H1 (cell line): Measurements from ENCODE around the gene PPP2R2B. TPM values are rescaled to one million over a fixed set of nuclear protein-coding genes. Genes with fewer than 3 reads are reported as not detected.

Experiments
- CTCF ChIA-PET: fragments of 300-600 bp; sonication (Branson Sonifier 250); formaldehyde crosslinking; loops from one replicate; lab custom pipeline; 2021; ENCODE audit not compliant: partially characterized antibody; lab: Charles Lee
- POLR2A ChIA-PET: fragments of 300-600 bp; sonication (Branson Sonifier 250); formaldehyde crosslinking; loops from one replicate; lab custom pipeline; 2021; ENCODE audit warnings: inconsistent platforms; ENCODE audit not compliant: partially characterized antibody; lab: Charles Lee
- DNase-seq, 2 experiments: peaks; one replicate each; pipeline versions ENCODE4 v3.0.0 to v3.0.0-alpha.2; 2010 to 2022; ENCODE audit warnings: low spot score in 2 of 2, low read depth in 1 of 2, mixed read lengths in 1 of 2
- FAIRE-seq: peaks from 2 replicates; lab custom pipeline; 2011; peaks lifted over from hg19 to GRCh38; lab: Jason Lieb, UNC
- H2AFZ ChIP-seq: 2 replicates; pipeline ENCODE4 v1.8.1; 2012; ENCODE audit warnings: low read length, inconsistent platforms
- H2AK5ac ChIP-seq: 2 replicates; pipeline ENCODE4 v1.6.1; 2013; ENCODE audit warnings: low read depth, low read length
- H2BK120ac ChIP-seq: replicated peaks from 2 replicates; pipeline ENCODE3; 2013; ENCODE audit warnings: low read depth, low read length, inconsistent platforms
- H2BK12ac ChIP-seq: 2 replicates; pipeline ENCODE4 v1.6.1; 2013; ENCODE audit warnings: low read depth, low read length
- H2BK15ac ChIP-seq: 2 replicates; pipeline ENCODE4 v1.6.1; 2013; ENCODE audit warnings: low read length
- H2BK20ac ChIP-seq: 2 replicates; pipeline ENCODE4 v1.6.1; 2013; ENCODE audit warnings: low read length
- H2BK5ac ChIP-seq: 2 replicates; pipeline ENCODE4 v1.6.1; 2013; ENCODE audit warnings: low read depth, low read length
- H3K14ac ChIP-seq: 2 replicates; pipeline ENCODE4 v1.6.1; 2013; ENCODE audit warnings: inconsistent platforms; ENCODE audit not compliant: insufficient read length
- H3K18ac ChIP-seq: 2 replicates; pipeline ENCODE4 v1.6.1; 2013; ENCODE audit warnings: low read length; ENCODE audit errors: extremely low read depth
- H3K23ac ChIP-seq: 2 replicates; pipeline ENCODE4 v1.6.1; 2013; ENCODE audit warnings: inconsistent platforms; ENCODE audit not compliant: insufficient read length
- H3K23me2 ChIP-seq: 2 replicates; pipeline ENCODE4 v1.6.1; 2013; ENCODE audit warnings: low read depth, low read length
- H3K27ac ChIP-seq: 2 replicates; pipeline ENCODE4 v1.6.1; 2011; ENCODE audit warnings: low read depth, low read length, inconsistent platforms
- H3K27me3 ChIP-seq, 4 experiments: replicated peaks in 1 of 4; 1 replicate in 1 of 4; 2 replicates in 3 of 4; pipeline versions ENCODE4 v1.6.1 to v1.8.1; 2011 to 2013; ENCODE audit warnings: low read length in 3 of 4, mild to moderate bottlenecking in 3 of 4, inconsistent platforms in 2 of 4, mixed read lengths in 2 of 4, moderate library complexity in 1 of 4; ENCODE audit not compliant: control insufficient read depth in 3 of 4, insufficient read depth in 3 of 4; ENCODE audit errors: extremely low read depth in 1 of 4
- H3K36me3 ChIP-seq, 4 experiments: 2 replicates each; pipeline versions ENCODE4 v1.6.1 to v1.8.1; 2011 to 2013; ENCODE audit warnings: mild to moderate bottlenecking in 4 of 4, low read length in 3 of 4, moderate library complexity in 2 of 4, control low read depth in 1 of 4, inconsistent platforms in 1 of 4; ENCODE audit not compliant: insufficient read depth in 4 of 4, control insufficient read depth in 2 of 4
- H3K4ac ChIP-seq: replicated peaks from 2 replicates; pipeline ENCODE3; 2013; ENCODE audit warnings: low read length, low read depth, mixed read lengths, inconsistent platforms; ENCODE audit not compliant: insufficient read length
- H3K4me1 ChIP-seq, 4 experiments: replicated peaks in 1 of 4; 1 replicate in 1 of 4; 2 replicates in 3 of 4; pipeline versions ENCODE4 v1.6.1 to v1.8.1; 2011 to 2013; ENCODE audit warnings: low read length in 3 of 4, inconsistent platforms in 2 of 4, mixed read lengths in 1 of 4; ENCODE audit not compliant: insufficient read depth in 4 of 4, control insufficient read depth in 3 of 4
- H3K4me2 ChIP-seq, 2 experiments: 2 replicates each; pipeline versions ENCODE4 v1.6.1 to v1.8.1; 2011 to 2013; ENCODE audit warnings: low read depth in 2 of 2, low read length in 2 of 2, control low read depth in 1 of 2, inconsistent platforms in 1 of 2, mild to moderate bottlenecking in 1 of 2; ENCODE audit not compliant: insufficient read depth in 1 of 2
- H3K4me3 ChIP-seq, 4 experiments: fragments of 200-600, 300-600 bp in 1 of 4; sonication (generic), shearing (Covaris generic), sonication (Bioruptor Twin) in 1 of 4; 2 replicates each; pipeline versions ENCODE4 v1.5.1 to v1.8.1; 2011 to 2016; ENCODE audit warnings: low read length in 4 of 4, low read depth in 3 of 4, control low read depth in 2 of 4, inconsistent platforms in 2 of 4, mild to moderate bottlenecking in 2 of 4, mixed read lengths in 1 of 4, moderate library complexity in 1 of 4; ENCODE audit not compliant: insufficient read depth in 2 of 4; ENCODE audit errors: extremely low read depth in 1 of 4
- H3K56ac ChIP-seq: replicated peaks from 2 replicates; pipeline ENCODE3; 2013; ENCODE audit warnings: low read depth, mild to moderate bottlenecking, mixed read lengths, low read length, inconsistent platforms; ENCODE audit not compliant: insufficient read length
- H3K79me1 ChIP-seq: 2 replicates; pipeline ENCODE4 v1.6.1; 2013; ENCODE audit warnings: low read depth, low read length, control low read depth
- H3K79me2 ChIP-seq, 2 experiments: 2 replicates each; pipeline versions ENCODE4 v1.6.1 to v1.8.1; 2012 to 2013; ENCODE audit warnings: low read length in 2 of 2, mild to moderate bottlenecking in 2 of 2, inconsistent platforms in 1 of 2; ENCODE audit not compliant: insufficient read depth in 2 of 2, control insufficient read depth in 1 of 2
- H3K9ac ChIP-seq, 4 experiments: replicated peaks in 1 of 4; 1 replicate in 1 of 4; 2 replicates in 3 of 4; pipeline versions ENCODE4 v1.6.1 to v1.8.1; 2011 to 2013; ENCODE audit warnings: low read depth in 3 of 4, low read length in 3 of 4, control low read depth in 2 of 4, mild to moderate bottlenecking in 2 of 4, moderate library complexity in 2 of 4, inconsistent platforms in 1 of 4; ENCODE audit errors: extremely low read depth in 1 of 4
- H3K9me3 ChIP-seq, 2 experiments: 2 replicates each; pipeline versions ENCODE4 v1.6.1 to v1.8.1; 2012 to 2013; ENCODE audit warnings: mild to moderate bottlenecking in 2 of 2, moderate library complexity in 2 of 2, control low read depth in 1 of 2, inconsistent platforms in 1 of 2, low read depth in 1 of 2, low read length in 1 of 2, mixed read lengths in 1 of 2; ENCODE audit not compliant: insufficient read depth in 2 of 2
- H4K20me1 ChIP-seq, 2 experiments: replicated peaks in 1 of 2; 2 replicates each; pipeline versions ENCODE3 to v1.8.1; 2011 to 2013; ENCODE audit warnings: inconsistent platforms in 2 of 2, low read length in 2 of 2, mild to moderate bottlenecking in 1 of 2; ENCODE audit not compliant: insufficient read depth in 2 of 2, control insufficient read depth in 1 of 2
- H4K5ac ChIP-seq: 2 replicates; pipeline ENCODE4 v1.6.1; 2013; ENCODE audit warnings: low read length, low read depth, mixed read lengths, inconsistent platforms; ENCODE audit not compliant: insufficient read length
- H4K8ac ChIP-seq: 2 replicates; pipeline ENCODE4 v1.8.0; 2013; ENCODE audit warnings: mild to moderate bottlenecking, moderate library complexity, low read length, inconsistent platforms; ENCODE audit not compliant: insufficient read depth; ENCODE audit errors: extremely low read depth
- H4K91ac ChIP-seq: replicated peaks from 2 replicates; pipeline ENCODE3; 2013; ENCODE audit warnings: low read length, mixed read lengths, inconsistent platforms; ENCODE audit not compliant: insufficient read length
- ATF3 ChIP-seq: IDR thresholded peaks from 2 replicates; pipeline ENCODE4 v1.6.1; 2011; ENCODE audit warnings: low read depth, mild to moderate bottlenecking, low read length; ENCODE audit not compliant: insufficient read depth
- JUN ChIP-seq: IDR thresholded peaks from 2 replicates; pipeline ENCODE4 v1.6.1; 2011; ENCODE audit warnings: low read depth, mild to moderate bottlenecking, improper control_type of control experiment, low read length
- KDM1A ChIP-seq: fragments of 200-600, 300-600 bp; sonication (generic); IDR thresholded peaks from 2 replicates; pipeline ENCODE4 v1.7.1; 2016; ENCODE audit warnings: mild to moderate bottlenecking, low read length, borderline replicate concordance
- WGBS, 2 experiments: shearing (Covaris generic) in 1 of 2; methylation state at CpG; one replicate each; pipeline versions ENCODE4 v1.1.6 to v1.1.7; 2013 to 2015; ENCODE audit warnings: low lambda C conversion rate in 2 of 2, mixed read lengths in 2 of 2, inconsistent platforms in 1 of 2, low coverage in 1 of 2, missing lambda C conversion rate in 1 of 2; ENCODE audit not compliant: insufficient replicate concordance in 2 of 2, insufficient coverage in 1 of 2, insufficient read length in 1 of 2; ENCODE audit errors: extremely low coverage in 1 of 2, missing lambda C conversion rate in 1 of 2; 5-methylcytosine and 5-hydroxymethylcytosine counted together
- polyA plus RNA-seq, 7 experiments: library from polyadenylated mRNA; depleted of rRNA in 3 of 7; stranded (reverse) in 5 of 7; unstranded in 2 of 7; fragments of >200 nt in 5 of 7; fragments of 200-250 nt in 2 of 7; gene quantifications; 1 replicate in 5 of 7; 2 replicates in 1 of 7; 4 replicates in 1 of 7; pipeline versions ENCODE4 v1.2.1 to v1.2.3, GENCODE V29; 2011 to 2013; ENCODE audit warnings: missing spikeins in 2 of 7, mixed read lengths in 2 of 7
- total RNA-seq: library from RNA; stranded (reverse); fragmentation: NEBNext Ultra II Directional; extraction: Animal tissue kit (Norgen Biotek cat#: 25700); gene quantifications from 2 replicates; pipeline ENCODE4 v1.2.1, GENCODE V29; 2021
- TF ChIP-seq, protein P1 (sequence below): IDR thresholded peaks from 2 replicates; pipeline ENCODE4 v1.6.1; 2012; ENCODE audit warnings: inconsistent platforms

Gene PPP2R2B
- total and polyA plus RNA-seq, 2 of the 8 experiments (the other 6 are each of a cell fraction or from before 2014, with no cell fraction given), result 21.1 to 37.1 TPM

DNA sequence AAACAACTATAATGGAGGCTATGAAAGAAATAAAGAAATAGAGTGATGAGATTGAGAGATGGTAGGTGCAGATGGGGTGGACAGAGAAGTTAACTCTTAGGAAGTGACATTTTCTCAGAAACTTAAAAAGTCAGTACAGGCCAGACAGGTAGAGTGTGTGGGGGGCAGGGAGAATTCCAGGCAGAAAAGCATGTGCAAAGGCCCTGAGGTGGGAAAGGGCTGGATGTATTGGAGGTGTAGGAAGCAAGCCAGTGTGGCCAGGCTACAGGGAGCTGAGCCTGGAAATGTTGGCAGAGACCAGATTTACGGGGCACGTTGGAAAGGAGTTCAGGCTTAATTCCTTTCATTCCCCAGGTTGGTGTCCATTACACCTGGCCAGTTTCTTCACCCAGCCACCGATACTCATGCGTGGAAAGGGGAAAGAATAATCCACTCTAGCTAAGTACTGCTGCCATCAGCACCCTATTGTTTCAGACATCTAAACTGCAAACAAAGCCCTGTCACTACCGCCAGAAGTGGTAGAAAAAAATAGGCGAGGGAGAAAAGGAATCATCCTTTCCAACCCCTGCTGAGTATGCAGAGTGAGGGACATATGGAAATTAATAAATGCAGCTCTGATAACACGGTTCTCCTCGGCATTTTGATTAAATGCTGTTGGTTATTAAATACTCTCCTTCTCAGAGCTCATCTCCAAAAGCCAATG is 245.8 kb downstream of the PPP2R2B start:
- FAIRE-seq (no peak), DNase-seq (no peak)
- H4K20me1 ChIP-seq, result no peaks in the 10 kb centered on the region
- H2AK5ac ChIP-seq, result no peak overlapping the region
- no peaks in the 10 kb centered on the region for H3K4me1 ChIP-seq
- H3K23ac ChIP-seq, result no peak overlapping the region
- POLR2A ChIA-PET, result no interaction called here
- H3K9me3 ChIP-seq, result no peaks in the 10 kb centered on the region
- no peak overlapping the region for H3K9ac ChIP-seq
- H3K79me1 ChIP-seq, result no peaks in the 10 kb centered on the region
- no peak overlapping the region for H4K8ac ChIP-seq
- CTCF ChIA-PET, result interaction anchor here (0.8 to 2.2 kb wide), 5 partner anchors 11 to 333 kb away, joined by 3 to 11 read pairs (median 4); no protein-coding TSS in a partner anchor
- no peak overlapping the region for H2BK5ac ChIP-seq
- H2BK120ac ChIP-seq, result no peak overlapping the region
- no peak overlapping the region for H4K5ac ChIP-seq
- no peak overlapping the region for H2BK12ac ChIP-seq
- no peak overlapping the region for H3K56ac ChIP-seq
- H2AFZ ChIP-seq, result no peak overlapping the region
- no peaks in the 10 kb centered on the region; the same call in 1 of the 2 replicates for H3K23me2 ChIP-seq
- no peak overlapping the region for H4K91ac ChIP-seq
- no peak overlapping the region for H3K14ac ChIP-seq
- H3K27me3 ChIP-seq, result no peaks in the 10 kb centered on the region
- H3K79me2 ChIP-seq, result no peaks in the 10 kb centered on the region
- no peaks in the 10 kb centered on the region; a peak in 1 of 8 replicates for H3K36me3 ChIP-seq
- no peak overlapping the region for H3K4me3 ChIP-seq
- 82% methylated on average over 8 of the region's 8 CpGs; no CpG with 5 or more reads in 1 of the 2 experiments for whole genome bisulfite sequencing, 2 experiments
- H3K18ac ChIP-seq, result no peak overlapping the region
- H3K27ac ChIP-seq, result no peak overlapping the region
- no peak overlapping the region for H3K4ac ChIP-seq
- no peak overlapping the region for H2BK15ac ChIP-seq
- peak; percentile 59; the same call in 1 of the 2 replicates for TF ChIP-seq KDM1A
- TF ChIP-seq ATF3, result no peak
- TF ChIP-seq, protein P1, sequence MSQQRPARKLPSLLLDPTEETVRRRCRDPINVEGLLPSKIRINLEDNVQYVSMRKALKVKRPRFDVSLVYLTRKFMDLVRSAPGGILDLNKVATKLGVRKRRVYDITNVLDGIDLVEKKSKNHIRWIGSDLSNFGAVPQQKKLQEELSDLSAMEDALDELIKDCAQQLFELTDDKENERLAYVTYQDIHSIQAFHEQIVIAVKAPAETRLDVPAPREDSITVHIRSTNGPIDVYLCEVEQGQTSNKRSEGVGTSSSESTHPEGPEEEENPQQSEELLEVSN, result no peak
- no peak for TF ChIP-seq JUN
- H2BK20ac ChIP-seq, result no peak overlapping the region
- H3K4me2 ChIP-seq, result no peak overlapping the region
